ENCODE measurements around the gene CDH23.

- TF ChIP-seq CTCF (IDR thresholded peaks at IDR 0.05 in 8 of 11, conservative IDR thresholded peaks at IDR 0.05 in 3 of 11), result no peak
- no peak for TF ChIP-seq POLR2A (IDR thresholded peaks at IDR 0.05)
- no peak for TF ChIP-seq POLR2AphosphoS5 (IDR thresholded peaks at IDR 0.05)
These were observed 189.0 kb downstream of the CDH23 start for GRCh38 chr10:71585564-71586290.
